AG04449 (cell line): ENCODE measurements around the gene SPATA2L.
"Not testable (repeated sequence)": the region's sequence is repeated elsewhere in the genome, so short reads cannot be mapped to it uniquely, and the experiment has no call there.

Experiments used
- CTCF ChIA-PET: fragments of 350-600 bp; formaldehyde crosslinking; extraction: SDS; loops from one replicate; lab custom pipeline; 2021; ENCODE audit warnings: antibody characterized with exemption; lab: Yijun Ruan, JAX
- POLR2A ChIA-PET: fragments of 400-600, 350-600 bp; formaldehyde crosslinking; extraction: SDS; loops from one replicate; lab custom pipeline; 2020; ENCODE audit warnings: antibody characterized with exemption, inconsistent platforms; lab: Yijun Ruan, JAX
- DNase-seq: peaks from one replicate; pipeline ENCODE4 v3.0.0-alpha.2; 2010; ENCODE audit warnings: low read depth, low spot score
- H3K4me3 ChIP-seq: 2 replicates; pipeline ENCODE4 v1.5.1; 2011; ENCODE audit warnings: low read depth, mild to moderate bottlenecking, control low read depth, low read length
- TF ChIP-seq, protein P1 (sequence below): IDR thresholded peaks from one replicate; pipeline ENCODE4 v1.5.1; 2011; ENCODE audit warnings: mild to moderate bottlenecking, moderate library complexity, low read length, control low read depth, inconsistent platforms; ENCODE audit not compliant: insufficient read depth; ENCODE audit errors: missing control alignments

The SPATA2L gene

DNA sequence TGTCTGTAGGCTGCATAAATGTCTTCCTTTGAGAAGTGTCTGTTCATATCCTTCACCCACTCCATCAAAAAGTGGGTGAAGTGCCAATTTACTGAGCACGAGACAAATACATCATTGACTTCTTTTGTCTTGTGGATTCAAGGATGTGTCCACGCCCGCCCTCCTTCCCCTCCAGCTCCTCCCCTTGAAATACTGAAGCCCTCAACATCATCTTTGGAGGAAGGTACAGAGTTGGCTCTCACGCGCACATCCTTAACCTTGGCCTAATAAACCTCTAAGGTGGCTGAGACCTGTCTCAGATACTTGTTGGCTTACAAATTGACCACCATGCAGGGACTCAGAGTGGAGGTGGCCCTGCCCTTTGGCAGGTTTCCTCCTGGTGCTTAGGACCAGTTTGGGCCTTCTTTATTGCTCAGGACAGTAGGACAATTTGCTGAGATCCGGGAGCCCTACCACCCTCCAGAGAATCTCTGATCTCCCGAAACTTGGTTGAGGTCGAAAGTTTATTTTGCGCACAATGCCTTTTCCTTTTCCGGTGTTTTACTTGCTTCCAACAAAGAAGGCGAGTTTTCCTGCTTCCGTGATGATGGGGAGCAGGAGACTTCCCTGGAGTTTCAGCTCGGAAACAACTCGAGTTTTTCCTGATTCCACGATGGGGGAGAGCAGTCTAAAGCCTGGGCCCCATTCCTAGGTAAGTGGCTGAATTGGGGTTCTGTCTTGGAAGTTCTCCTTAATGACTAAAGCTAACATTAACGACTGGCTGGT, 29.1 kb downstream of the SPATA2L start:
- TF ChIP-seq, protein P1, sequence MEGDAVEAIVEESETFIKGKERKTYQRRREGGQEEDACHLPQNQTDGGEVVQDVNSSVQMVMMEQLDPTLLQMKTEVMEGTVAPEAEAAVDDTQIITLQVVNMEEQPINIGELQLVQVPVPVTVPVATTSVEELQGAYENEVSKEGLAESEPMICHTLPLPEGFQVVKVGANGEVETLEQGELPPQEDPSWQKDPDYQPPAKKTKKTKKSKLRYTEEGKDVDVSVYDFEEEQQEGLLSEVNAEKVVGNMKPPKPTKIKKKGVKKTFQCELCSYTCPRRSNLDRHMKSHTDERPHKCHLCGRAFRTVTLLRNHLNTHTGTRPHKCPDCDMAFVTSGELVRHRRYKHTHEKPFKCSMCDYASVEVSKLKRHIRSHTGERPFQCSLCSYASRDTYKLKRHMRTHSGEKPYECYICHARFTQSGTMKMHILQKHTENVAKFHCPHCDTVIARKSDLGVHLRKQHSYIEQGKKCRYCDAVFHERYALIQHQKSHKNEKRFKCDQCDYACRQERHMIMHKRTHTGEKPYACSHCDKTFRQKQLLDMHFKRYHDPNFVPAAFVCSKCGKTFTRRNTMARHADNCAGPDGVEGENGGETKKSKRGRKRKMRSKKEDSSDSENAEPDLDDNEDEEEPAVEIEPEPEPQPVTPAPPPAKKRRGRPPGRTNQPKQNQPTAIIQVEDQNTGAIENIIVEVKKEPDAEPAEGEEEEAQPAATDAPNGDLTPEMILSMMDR, result no peak
- CTCF ChIA-PET, result interaction anchor here (1.0 kb wide), 1 partner anchor 13 kb away, joined by 3 read pairs; no protein-coding TSS in a partner anchor
- POLR2A ChIA-PET, result no interaction called here

DNA sequence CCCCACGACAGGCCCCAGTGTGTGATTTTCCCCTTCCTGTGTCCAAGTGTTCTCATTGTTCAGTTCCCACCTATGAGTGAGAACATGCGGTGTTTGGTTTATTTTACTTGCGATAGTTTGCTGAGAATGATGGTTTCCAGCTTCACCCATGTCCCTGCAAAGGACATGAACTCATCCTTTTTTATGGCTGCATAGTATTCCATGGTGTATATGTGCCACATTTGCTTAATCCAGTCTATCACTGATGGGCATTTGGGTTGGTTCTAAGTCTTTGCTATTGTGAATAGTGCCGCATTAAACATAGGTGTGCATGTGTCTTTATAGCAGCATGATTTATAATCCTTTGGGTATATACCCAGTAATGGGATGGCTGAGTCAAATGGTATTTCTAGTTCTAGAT, 29.9 kb downstream of the SPATA2L start:
- POLR2A ChIA-PET, result interaction anchor here (1.4 kb wide), 1 partner anchor 15 kb away, joined by 5 read pairs; the partner anchor contains the start of gene CDK10
- DNase-seq, CTCF ChIA-PET, H3K4me3 ChIP-seq: not testable (repeated sequence)

More for the DNA sequence above, 29.1 kb downstream of the SPATA2L start:
- DNase-seq, result no peak
- no peak overlapping the region for H3K4me3 ChIP-seq

DNA sequence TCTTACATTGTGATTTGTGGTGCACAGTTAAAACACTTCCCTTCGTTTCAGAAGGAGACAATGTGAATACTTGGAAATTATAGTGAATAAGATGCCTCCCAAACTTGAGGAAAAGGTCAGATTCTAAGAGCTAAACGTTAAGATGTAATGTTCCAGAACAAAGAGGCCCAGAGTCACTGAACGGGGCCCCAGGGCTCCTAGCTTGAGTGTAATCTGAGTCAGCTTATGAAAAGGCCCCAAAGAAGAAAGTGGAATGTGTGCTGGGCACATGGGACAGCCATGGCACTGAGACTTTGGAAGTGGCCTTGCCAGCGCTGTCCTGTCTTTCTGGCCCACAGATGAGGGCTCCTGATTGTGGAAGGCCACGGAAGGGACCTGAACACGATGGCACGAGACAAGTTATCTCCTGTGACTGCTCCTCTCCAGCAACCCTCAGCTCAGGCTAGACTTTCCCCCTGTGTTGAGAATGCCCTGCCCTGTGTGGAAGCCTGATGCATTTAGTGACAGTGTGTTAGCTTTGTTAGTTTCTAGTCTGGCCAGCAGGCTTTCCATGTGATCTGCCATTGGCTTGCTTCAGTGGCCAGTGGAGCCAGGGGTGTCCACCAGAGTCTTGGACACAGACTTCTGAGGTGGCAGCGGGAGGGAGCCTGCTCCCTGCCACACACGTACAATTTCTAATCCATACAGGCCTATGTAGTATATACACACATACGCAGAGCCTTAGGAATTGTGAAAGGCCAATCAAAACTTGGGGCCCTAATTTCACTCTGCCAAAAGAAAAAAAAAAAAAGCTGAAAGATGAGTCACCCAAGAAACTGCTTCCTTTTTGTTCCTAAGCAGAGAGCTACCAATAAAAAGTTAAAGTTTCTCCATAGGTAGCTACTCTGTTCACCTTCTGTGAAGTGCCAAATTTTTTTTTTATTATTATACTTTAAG, 30.7 kb downstream of the SPATA2L start:
- TF ChIP-seq, protein P1, result no peak
- no peak for DNase-seq
- ChIA-PET CTCF (interaction anchor here (0.9 to 1.2 kb wide), 2 partner anchors 29 kb away, joined by 3 to 6 read pairs; no protein-coding TSS in a partner anchor), POLR2A (interaction anchor here (1.4 kb wide), 1 partner anchor 15 kb away, joined by 5 read pairs; the partner anchor contains the start of gene CDK10)
- no peak overlapping the region for H3K4me3 ChIP-seq

DNA sequence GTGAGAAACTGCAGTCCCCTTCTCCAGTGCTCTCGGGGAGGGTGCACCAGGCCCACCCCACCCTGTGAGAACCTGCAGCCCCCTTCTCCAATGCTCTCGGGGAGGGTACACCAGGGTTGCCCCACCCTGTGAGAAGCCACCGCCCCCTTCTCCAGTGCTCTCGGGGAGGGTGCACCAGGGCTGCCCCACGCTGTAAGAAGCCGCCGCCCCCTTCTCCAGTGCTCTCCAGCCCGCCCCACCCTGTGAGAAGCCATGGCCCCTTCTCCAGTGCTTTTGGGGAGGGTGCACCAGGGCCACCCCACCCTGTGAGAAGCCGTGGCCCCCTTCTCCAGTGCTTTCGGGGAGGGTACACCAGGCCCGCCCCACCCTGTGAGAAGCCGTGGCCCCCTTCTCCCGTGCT, 31.8 kb downstream of the SPATA2L start:
- ChIA-PET CTCF (interaction anchor here (1.2 kb wide), 1 partner anchor 28 kb away, joined by 3 read pairs; no protein-coding TSS in a partner anchor), POLR2A (no interaction called here)
- no peak overlapping the region for H3K4me3 ChIP-seq
- TF ChIP-seq, protein P1, result no peak
- DNase-seq, result no peak

DNA sequence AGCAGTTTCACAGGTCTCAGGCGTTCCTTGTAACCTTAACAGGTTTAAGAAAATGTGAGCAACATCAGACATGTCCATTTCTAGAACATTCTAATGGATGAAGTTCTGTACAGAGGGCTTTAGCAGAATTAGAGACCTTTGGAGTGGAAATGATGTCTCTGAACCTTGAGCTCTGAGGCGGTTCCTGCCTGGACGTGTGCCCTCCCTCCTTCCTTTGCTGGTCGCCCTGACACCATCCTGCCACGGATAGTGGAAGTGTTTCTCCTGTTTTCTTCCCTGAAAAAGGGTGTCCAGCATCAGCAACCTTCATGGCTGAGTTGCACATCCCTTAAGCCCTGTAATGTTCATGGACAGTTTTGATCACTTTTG, 32.7 kb downstream of the SPATA2L start:
- no peak overlapping the region for H3K4me3 ChIP-seq
- CTCF ChIA-PET, result interaction anchor here (1.3 to 1.6 kb wide), 2 partner anchors 10 to 31 kb away, joined by 5 read pairs; no protein-coding TSS in a partner anchor
- no peak for DNase-seq
- TF ChIP-seq, protein P1, result no peak
- POLR2A ChIA-PET, result no interaction called here

DNA sequence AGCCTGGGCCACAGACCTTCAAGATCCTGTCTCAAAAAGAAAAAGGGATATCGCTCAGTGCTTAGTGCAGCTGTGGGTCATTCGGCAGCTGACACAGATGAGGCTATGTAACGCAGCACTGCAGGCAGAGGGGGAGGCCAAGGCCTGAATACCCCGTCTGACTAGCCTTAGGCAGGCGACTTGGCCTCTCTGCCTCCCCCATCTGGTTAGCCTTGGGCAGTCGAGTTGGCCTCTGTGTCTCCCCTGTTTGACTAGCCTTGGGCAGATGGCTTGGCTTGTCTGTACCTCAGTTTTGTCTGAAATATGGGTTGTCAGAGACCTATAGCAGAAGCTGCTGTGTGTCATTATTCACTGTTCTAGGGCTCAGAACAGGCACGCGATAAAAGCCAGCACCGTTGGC, 33.9 kb downstream of the SPATA2L start:
- DNase-seq, result no peak
- ChIA-PET CTCF (interaction anchor here (0.8 to 1.4 kb wide), 3 partner anchors 9 to 102 kb away, joined by 3 to 4 read pairs (median 3); no protein-coding TSS in a partner anchor), POLR2A (no interaction called here)
- TF ChIP-seq, protein P1, result no peak
- H3K4me3 ChIP-seq, result no peak overlapping the region
